Stimulated activated CD8-positive, alpha-beta memory T cell treated with anti-CD3 and anti-CD28 coated beads, Interleukin-7, amount 100 ng/mL, for 4 hours (primary cell): ENCODE data around the gene ELAVL1.

Experiments used
- DNase-seq, 2 donors: peaks; one replicate each; pipeline ENCODE4 v3.0.0-alpha.2; 2020; ENCODE audit warnings: low read depth in 2 of 2

Gene ELAVL1

DNA sequence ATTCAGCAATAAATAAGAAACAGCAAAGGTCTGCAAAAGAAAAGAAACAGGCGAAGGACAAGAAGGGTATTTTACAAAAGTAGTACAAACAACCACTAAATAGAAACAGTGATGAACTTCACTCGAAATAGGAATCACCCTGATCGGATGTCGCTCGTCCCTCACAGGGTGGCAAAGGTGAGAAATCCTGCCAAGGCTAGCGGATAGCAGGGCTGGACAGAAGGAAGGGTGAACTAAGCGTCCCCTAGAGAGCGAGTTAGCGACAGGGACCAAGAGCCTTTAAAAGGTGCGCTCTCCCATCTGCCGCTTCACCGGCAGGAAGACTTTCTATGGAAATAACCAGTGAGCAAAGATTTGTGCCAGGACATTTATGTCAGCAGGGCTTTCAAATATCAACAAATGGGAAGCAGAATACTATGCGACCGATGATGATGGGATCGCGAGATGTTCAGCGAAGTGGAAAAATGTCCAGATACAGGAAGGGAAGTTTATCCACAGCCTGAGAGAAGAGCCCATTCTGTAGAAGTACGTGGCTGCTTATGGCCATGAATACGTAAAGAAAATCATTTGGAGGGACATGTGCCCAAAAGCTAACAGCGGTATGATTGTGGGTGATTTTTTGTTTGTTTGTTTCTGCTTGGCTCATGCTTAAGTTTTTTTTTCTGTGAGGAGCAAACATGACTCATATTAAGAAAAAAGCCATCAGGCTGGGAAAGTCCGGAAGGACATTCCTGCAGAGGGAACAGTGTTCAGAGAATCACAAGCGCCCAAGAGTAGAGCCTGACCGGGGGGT lies 18.9 kb downstream of the ELAVL1 start:
- DNase-seq: no peak

DNA sequence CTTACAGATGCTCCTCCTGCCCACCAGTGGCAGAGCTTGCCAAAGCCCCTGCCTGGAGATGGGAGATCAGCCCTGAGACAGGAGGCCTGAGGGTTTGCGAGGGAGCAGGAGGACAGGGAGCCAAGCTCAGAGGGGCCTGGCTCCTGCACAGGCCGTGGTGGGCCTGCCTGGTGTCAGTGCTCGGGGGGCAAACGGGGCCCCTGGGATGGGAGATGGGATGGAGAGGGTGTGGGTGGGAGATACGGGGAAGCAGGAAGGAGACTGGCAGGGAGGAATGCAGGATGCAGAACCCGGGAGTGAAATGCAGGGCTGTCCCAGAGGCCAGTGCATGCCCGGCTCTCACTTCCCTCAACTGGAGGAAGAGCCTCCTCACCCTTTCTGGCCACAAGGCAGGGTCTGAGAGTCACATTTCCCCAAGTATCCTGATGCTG lies 19.9 kb downstream of the ELAVL1 start:
- DNase-seq: no peak

GRCh38 chr19:7983995-7984837 lies 21.2 kb downstream of the ELAVL1 start:
- no peak for DNase-seq

- DNase-seq: no peak
Measured at GRCh38 chr19:7983286-7983950, 22.0 kb downstream of the ELAVL1 start.

DNA sequence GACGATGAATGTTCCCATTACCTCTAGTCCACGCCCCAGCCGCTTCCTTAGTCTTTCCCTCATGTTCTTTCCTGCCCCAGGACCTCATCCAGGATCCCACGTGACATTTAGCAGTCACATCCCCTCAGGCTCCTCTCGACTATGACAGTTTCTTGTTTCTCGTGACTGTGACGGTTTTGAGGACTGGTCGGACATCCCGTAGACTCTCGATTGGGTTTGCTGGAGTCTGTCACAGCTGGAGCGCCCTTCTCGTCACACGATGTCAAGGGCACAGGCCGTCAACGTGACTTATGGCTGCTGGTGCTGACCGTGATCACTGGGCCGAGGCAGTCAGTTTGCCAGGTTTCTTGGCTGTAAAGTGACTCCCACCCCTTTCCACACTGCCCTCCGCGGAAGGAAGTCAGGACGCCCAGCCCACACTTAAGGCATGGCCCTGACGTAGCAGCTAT lies 22.8 kb downstream of the ELAVL1 start:
- DNase-seq: no peak

GRCh38 chr19:7982103-7982502 lies 23.3 kb downstream of the ELAVL1 start:
- no peak for DNase-seq

DNA sequence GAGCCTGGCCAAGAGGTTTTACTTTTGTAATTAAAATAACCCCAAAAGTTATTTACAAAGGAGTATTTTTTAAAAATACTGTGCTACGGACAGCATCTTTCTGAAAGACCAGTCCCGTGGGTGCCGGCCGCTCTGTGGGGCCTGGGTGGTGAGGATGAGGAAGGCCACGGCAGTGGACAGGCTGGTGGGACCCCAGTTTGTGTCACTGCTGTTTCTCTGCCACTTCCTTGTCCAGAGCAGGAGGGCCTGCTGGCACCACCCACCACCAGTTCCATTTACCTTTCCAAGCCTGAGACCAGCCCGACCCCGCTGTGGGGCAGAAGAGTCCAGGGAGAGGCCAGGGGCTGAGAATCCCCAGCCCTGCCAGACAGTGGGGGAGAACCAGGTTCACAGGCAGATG lies 23.8 kb downstream of the ELAVL1 start:
- DNase-seq: no peak

- no peak for DNase-seq
Measured at GRCh38 chr19:7981199-7981598, 24.2 kb downstream of the ELAVL1 start.

DNA sequence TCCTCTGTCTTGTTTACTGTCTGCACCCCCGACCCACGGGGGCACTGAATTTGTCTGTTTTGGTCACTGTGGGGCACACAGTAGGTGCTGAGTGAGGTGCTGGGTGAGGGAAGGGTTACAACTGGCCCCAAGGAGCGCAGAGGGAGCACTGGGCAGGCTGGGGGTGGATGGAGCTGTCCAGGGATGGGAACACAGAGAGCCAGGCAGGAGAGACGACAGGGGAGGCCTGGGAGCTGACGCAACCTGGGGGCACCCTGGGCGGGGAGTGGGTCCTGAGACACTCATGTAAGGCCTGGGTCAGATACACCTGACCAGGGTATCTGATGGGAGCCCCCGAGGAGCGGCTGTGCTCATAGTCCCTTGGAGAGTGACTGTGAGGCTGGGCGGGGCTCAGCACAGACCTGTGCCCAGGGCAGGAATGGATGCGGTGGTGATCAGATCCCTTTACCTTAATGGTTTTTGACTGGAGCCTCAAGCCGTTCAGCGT lies 24.8 kb downstream of the ELAVL1 start:
- no peak for DNase-seq

DNA sequence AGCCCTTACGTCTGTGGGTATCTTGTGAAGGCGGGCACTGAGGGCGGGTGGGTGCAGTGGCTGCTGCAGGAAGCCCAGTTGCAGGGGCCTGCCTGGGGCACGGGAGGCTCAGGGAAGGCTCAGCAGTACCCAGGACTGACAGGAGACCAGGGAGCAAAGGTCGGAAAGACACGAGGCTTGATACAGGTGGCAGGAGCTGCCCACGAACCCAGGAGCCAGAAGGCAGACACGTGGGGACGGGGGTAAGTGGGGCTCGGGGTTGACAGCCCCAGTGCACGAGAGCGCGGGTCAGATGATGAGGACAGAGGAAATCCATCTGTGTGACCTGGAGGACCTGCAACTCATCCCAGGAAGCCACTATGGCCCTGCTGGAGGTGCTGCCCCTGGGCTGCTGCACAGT lies 25.3 kb downstream of the ELAVL1 start:
- DNase-seq: no peak

DNA sequence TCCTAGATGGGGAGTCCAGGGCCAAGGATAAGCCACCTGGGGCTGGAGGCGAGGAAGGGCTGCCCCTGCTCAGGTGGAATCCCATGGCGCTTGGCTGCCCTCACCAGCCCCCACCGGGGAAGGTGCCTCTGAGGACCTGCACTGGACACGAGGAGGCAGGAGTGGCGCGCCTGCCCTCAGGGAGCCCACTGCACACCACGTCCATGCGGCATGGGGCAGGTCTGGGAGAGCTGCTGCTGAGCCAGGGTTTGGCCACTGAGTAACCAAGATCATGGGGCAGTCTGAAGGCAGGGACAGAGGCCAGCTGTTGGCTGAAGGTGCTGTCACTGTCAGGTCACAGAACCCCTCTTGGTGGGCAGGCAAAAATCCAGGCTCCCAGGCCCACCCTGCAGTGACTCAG lies 25.9 kb downstream of the ELAVL1 start:
- no peak for DNase-seq

DNA sequence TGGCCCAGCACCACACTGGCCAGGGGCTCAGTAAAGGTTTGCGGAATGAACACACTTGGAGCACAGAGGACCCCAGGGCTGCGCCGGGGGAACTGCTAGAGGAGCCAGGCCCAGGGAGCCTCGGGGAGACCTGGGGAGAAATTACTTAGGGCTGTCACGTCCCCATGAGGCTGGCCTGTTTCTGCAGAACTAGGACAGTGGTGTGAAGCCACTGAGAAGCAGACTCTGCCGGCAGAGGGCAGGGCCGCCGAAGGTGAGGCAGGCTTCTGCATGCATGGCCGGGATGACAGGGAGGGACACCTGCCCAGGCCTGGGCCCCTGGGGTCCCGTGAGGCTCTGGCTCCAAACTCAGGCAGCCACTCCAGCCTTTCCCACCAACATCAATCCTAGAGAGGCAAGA lies 26.4 kb downstream of the ELAVL1 start:
- DNase-seq: no peak

GRCh38 chr19:7978179-7978825 lies 27.1 kb downstream of the ELAVL1 start:
- no peak for DNase-seq

DNA sequence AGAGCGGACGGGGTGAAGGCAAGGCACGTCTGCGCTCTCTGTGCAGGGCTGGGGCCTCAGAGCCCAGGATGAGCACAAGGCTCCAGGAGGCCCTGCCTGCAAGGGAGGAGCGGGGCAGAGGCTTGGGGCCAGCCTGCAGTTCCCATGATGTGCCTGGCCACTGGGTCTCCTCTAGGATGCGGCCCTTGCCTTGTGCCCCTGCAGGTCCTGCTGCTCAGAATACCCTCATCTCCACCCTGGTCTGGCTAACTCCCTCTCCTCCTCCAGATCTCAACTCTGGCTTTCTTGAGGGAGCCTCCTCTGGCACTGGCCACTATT lies 27.8 kb downstream of the ELAVL1 start:
- DNase-seq: no peak

DNA sequence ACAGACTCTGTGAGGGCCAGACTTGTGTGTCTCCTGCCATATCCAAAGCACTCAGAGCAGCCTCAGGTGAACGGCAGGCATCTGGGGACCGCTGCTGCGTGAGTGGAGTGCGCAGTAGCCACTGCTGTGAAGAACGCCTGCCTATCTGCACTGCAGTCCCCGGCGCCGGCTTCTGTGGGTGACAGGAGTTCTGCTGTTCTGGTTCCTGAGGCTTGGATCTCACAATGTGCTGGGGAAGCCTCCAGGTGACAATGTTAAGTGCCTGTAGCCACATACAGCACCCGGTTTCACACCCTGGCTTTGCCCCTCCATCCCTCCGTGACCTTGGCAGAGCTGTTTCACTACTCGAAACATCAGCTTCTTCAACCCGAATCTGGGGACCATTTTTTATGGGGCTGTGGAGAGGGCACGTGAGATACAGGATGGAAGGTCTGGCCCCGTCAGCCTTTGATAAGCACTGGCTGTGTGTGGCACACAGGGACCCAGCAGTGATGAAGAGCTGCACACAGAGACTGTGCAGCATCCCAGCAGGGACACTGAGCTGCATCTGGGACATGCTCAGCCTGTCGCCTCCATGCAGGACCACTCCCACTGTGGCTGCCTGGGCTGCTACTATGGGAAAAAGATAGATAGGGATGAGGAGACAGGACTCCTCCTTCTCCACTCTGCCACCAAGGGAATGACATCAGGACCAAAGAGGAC lies 28.3 kb downstream of the ELAVL1 start:
- DNase-seq: no peak

DNA sequence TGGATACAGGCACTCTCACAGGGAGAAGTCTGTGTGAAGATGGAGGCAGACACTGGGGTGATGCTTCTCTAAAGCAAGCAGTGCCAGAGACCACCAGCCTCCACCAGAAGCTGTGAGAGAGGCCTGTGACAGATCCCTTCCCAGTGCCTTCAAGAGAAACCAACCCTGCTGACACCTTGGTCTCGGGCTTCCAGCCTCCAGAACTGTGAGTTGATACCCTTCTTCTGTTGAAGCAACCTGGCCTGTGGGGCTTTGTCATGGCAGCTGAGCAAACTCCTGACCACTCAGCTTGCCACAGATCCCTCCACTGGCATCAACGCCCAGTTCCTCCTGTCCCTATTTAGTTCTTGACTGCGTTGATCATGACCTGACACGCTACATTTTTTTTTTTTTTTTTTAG lies 29.0 kb downstream of the ELAVL1 start:
- DNase-seq: no peak

GRCh38 chr19:7975037-7975436 lies 30.4 kb downstream of the ELAVL1 start:
- no peak for DNase-seq

GRCh38 chr19:7973883-7974282 lies 31.6 kb downstream of the ELAVL1 start:
- DNase-seq: no peak

DNA sequence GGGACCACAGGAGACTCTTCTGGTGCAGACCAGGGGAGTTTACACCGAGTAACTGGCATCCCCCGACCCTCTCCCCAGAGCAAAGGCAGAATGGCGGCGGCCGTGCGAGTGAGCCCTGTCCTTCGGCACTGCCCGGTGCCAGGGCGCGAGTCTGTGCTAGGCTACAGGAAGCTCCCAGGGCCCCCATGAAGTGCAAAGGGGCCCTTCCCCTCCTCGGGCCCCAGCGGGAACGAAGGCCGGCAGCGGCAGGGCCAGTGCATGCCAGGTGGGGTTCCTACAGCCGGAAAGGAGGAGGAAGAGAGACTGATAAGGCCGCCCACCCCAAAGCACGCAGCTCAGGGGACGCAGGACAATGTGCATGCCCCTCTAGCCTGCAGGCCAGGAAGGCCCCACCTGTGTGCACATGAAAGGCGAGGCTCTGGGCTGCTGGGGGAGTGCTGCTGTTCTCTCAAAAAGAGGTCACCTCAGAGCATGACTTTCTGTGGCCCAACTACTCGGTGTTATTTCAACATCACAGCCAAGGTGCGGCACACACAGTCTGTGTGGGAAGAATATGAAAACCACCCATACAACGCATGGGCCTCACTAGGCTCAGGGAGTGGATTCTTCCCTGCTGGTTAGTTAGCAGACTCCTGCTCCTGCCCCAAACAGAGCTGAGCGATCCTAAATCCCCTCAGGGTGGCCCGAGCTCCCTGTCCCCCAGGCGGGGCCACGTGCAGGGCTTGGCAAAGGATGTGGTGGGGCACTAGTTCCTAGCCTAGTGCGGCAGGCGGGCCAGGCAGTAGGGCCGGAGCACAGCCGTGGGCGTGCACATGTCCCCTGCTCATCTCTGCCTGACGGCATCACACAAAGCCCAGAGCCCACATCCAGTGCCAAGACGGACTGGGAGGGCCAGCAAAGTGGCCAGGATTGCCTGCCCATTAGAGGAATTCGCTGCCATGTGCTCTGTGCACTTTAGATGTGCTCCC lies 33.6 kb downstream of the ELAVL1 start:
- no peak for DNase-seq
